GM12864 (cell line): ENCODE data around the gene FOXN3.

ENCODE experiments used
- DNase-seq: peaks from one replicate; pipeline ENCODE4 v3.0.0-alpha.2; 2011; ENCODE audit warnings: low read depth
- H3K4me3 ChIP-seq: 2 replicates; pipeline ENCODE4 v1.5.1; 2011; ENCODE audit warnings: mild to moderate bottlenecking, low read depth, low read length, control low read depth
- CTCF ChIP-seq: IDR thresholded peaks from 2 replicates; pipeline ENCODE4 v1.5.1; 2011; ENCODE audit warnings: low read depth, mild to moderate bottlenecking, moderate library complexity, low read length, control low read depth, inconsistent platforms; ENCODE audit errors: missing control alignments

Gene FOXN3

GRCh38 chr14:89182326-89182725 is 234.7 kb downstream of the FOXN3 start:
- TF ChIP-seq CTCF = no peak
- no peak overlapping the region for H3K4me3 ChIP-seq
- no peak for DNase-seq

GRCh38 chr14:89180546-89180945 is 236.5 kb downstream of the FOXN3 start:
- TF ChIP-seq CTCF = no peak
- no peak overlapping the region for H3K4me3 ChIP-seq
- DNase-seq = no peak

- DNase-seq = no peak
- no peak for TF ChIP-seq CTCF
- no peak overlapping the region for H3K4me3 ChIP-seq
Observed at GRCh38 chr14:89179891-89180404, 237.1 kb downstream of the FOXN3 start.

- no peak for TF ChIP-seq CTCF
- H3K4me3 ChIP-seq = no peak overlapping the region
- DNase-seq = no peak
Observed at GRCh38 chr14:89178800-89179535, 238.1 kb downstream of the FOXN3 start.

- H3K4me3 ChIP-seq = no peak overlapping the region
- no peak for TF ChIP-seq CTCF
- DNase-seq = no peak
Observed at GRCh38 chr14:89178376-89178775, 238.7 kb downstream of the FOXN3 start.

- H3K4me3 ChIP-seq = no peak overlapping the region
- TF ChIP-seq CTCF = no peak
- DNase-seq = no peak
Observed at GRCh38 chr14:89175881-89176799, 240.9 kb downstream of the FOXN3 start.
